Neutrophil (primary cell): ENCODE measurements around the gene SETBP1.

ENCODE experiments used
- H3K27ac ChIP-seq: fragments of 200-600 bp; sonication (generic); 2 replicates; pipeline ENCODE4 v1.5.1; 2016; ENCODE audit warnings: mild to moderate bottlenecking, moderate library complexity
- H3K27me3 ChIP-seq: fragments of 200-600 bp; sonication (generic); 2 replicates; pipeline ENCODE4 v1.6.0; 2016; ENCODE audit warnings: mild to moderate bottlenecking
- H3K36me3 ChIP-seq: fragments of 200-600 bp; sonication (generic); 2 replicates; pipeline ENCODE4 v1.5.1; 2017
- H3K4me1 ChIP-seq, 2 experiments: fragments of 200-600 bp in 1 of 2; sonication (generic) in 1 of 2; 1 replicate in 1 of 2; 2 replicates in 1 of 2; pipeline versions ENCODE4 v1.5.1 to v1.6.1; 2013 to 2016; ENCODE audit warnings: low read depth in 1 of 2, low read length in 1 of 2, mild to moderate bottlenecking in 1 of 2, moderate library complexity in 1 of 2; ENCODE audit not compliant: control insufficient read depth in 1 of 2, insufficient read depth in 1 of 2
- H3K4me3 ChIP-seq, 2 experiments: fragments of 200-600 bp in 1 of 2; sonication (generic) in 1 of 2; 1 replicate in 1 of 2; 2 replicates in 1 of 2; pipeline ENCODE4 v1.5.1; 2013 to 2016; ENCODE audit warnings: low read depth in 1 of 2, low read length in 1 of 2, mild to moderate bottlenecking in 1 of 2, moderate library complexity in 1 of 2
- H3K9me3 ChIP-seq: fragments of 200-600 bp; sonication (generic); 2 replicates; pipeline ENCODE4 v1.5.1; 2016
- TF ChIP-seq, protein P1 (sequence below): fragments of 200-600 bp; sonication (generic); IDR thresholded peaks from 2 replicates; pipeline ENCODE4 v1.5.1; 2016; ENCODE audit warnings: antibody characterized with exemption

The SETBP1 gene

DNA sequence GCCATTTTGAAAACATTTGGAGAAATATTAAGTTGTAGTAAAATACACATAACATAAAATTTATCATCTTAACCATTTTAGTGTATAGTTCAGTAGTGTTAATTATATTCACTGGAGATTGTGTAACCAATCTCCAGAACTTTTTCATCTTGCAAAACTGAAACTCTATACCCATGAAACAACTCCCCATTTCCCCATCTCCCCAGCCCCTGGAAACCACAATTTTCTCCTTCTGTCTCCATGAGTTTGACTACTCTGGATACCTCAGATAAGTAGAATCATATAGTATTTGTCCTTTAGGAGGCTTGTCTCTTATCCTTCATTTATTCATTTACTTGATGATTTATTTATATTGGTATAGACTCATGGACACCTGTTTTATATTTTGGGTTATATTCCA is 392.9 kb downstream of the SETBP1 start:
- Histone ChIP-seq H3K27ac (no peak overlapping the region), H3K36me3 (no peaks in the 10 kb centered on the region), H3K4me3 (no peak overlapping the region), H3K4me1 (peaks cover 23 to 30% of the 10 kb centered on the region in 2 experiments), H3K9me3 (no peaks in the 10 kb centered on the region), H3K27me3 (no peaks in the 10 kb centered on the region)
- TF ChIP-seq, protein P1, sequence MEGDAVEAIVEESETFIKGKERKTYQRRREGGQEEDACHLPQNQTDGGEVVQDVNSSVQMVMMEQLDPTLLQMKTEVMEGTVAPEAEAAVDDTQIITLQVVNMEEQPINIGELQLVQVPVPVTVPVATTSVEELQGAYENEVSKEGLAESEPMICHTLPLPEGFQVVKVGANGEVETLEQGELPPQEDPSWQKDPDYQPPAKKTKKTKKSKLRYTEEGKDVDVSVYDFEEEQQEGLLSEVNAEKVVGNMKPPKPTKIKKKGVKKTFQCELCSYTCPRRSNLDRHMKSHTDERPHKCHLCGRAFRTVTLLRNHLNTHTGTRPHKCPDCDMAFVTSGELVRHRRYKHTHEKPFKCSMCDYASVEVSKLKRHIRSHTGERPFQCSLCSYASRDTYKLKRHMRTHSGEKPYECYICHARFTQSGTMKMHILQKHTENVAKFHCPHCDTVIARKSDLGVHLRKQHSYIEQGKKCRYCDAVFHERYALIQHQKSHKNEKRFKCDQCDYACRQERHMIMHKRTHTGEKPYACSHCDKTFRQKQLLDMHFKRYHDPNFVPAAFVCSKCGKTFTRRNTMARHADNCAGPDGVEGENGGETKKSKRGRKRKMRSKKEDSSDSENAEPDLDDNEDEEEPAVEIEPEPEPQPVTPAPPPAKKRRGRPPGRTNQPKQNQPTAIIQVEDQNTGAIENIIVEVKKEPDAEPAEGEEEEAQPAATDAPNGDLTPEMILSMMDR = no peak

DNA sequence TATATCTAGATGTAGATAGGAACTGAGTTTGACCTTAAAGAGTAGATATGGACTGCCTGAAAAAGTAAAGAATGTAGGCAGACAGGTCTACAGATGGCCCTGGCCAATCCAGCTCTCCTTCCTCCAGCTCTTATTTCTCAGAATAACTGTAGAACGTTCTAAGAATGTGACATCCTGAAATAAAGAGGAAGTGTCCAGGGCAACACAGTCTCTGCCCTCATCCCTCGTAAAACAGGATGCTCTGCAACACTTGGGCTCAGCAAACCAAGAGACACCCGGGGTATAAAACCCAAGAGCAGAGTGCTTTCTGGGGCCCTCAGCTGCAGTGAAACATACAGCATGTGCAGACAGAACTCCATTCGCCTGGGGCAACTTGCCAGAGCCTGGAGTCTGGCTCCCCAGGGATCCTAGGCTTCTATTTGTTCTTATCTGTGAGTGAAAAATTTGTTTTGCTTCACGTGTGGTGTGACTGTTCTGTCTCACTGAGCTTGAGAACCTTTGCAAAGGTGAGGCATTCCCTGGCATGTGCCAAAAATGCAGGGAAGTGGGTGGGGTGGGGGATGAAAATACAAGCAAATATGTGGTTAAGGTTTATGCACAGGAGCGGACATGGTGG is 401.0 kb downstream of the SETBP1 start:
- TF ChIP-seq, protein P1 = no peak
- H3K27me3 ChIP-seq = no peaks in the 10 kb centered on the region
- no peak overlapping the region for H3K4me3 ChIP-seq
- no peaks in the 10 kb centered on the region for H3K9me3 ChIP-seq
- H3K4me1 ChIP-seq = peaks cover 28 to 38% of the 10 kb centered on the region in 2 experiments
- no peaks in the 10 kb centered on the region for H3K36me3 ChIP-seq
- H3K27ac ChIP-seq = no peak overlapping the region

DNA sequence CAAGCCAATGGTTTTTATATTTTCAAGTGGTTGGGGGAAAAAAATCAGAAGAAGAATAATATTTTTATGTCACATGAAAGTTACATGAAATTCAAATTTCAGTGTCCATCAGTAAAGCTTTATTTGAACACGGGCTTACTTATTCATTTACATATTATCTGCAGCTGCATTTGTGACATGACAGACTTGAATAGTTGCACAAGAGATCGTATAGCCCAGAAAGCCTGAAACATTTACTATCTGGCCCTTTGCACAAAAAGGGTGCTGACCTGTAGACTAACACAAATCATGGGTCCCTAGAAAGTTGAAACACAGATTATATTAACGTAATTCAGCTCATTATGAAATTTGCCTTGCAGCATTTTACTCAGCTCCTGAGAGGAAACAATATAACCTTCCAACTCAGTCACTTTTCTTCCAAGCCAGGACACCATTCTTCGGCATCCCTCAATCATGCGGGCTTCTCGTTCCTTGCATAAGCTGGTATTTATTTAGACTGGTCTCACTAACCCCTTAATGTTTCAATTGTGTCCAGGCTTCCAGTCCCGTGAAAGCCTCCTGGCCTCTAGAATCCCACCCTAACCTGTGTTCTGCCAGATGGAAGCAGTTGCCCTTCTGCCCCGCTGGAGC is 402.7 kb downstream of the SETBP1 start:
- Histone ChIP-seq H3K9me3 (no peaks in the 10 kb centered on the region), H3K27ac (no peak overlapping the region), H3K4me3 (no peak overlapping the region), H3K4me1 (peaks cover 28 to 38% of the 10 kb centered on the region in 2 experiments), H3K36me3 (no peaks in the 10 kb centered on the region), H3K27me3 (no peaks in the 10 kb centered on the region)
- TF ChIP-seq, protein P1 = no peak

DNA sequence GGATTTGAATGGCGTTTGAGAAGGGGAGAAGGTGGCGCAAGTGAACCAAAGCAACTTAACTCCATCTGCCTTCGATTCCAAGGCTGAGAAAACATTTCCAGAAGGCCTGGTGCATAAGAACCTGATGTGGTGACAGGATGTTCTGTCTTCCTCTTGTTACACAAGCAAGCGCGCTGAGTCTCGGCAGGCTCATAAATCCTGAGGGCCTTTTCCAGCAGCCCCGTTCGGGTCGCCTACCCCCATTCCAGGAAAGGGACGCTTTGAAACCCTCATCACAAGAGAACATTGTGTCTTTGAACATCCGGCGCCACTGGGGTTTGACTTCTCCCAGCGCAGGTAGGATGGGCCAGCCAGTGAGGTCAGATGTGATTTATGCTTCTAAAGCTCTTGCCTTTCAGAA is 403.5 kb downstream of the SETBP1 start:
- Histone ChIP-seq H3K27ac (peak overlapping the region; percentile 43), H3K36me3 (no peaks in the 10 kb centered on the region), H3K27me3 (no peaks in the 10 kb centered on the region)

DNA sequence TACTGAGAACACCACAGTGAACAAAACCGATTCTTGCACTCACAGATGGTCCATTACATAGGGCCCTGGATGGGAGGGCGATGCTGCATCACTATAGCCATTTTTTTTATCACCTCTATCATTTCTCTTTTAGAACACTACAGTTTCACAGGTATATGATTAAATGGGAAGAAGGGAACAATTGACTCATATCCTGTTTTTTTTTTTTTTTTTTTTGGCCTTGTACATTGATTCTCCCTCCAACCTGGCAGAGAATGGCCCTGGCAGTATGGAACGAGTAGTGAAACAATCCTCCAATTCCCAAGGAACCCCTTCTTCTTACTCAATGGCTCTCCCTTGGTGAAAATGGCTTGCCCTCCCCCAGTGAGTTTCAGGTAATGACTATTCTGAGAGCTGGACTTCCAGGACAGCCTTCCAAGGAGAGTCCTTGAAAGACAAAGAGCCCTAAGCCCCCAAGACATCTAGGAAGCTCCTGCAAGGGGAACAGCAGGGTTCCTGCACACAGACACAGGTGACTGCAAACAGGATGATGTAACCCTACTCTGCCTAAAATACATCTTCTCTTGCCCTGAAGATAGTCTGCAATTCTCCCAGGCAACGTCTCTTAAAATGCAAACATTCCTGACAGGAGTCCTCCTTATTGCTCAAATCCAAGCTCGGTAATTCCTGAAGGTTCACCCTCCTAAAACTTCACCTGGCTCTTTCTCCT is 405.4 kb downstream of the SETBP1 start:
- H3K4me3 ChIP-seq = no peak overlapping the region
- TF ChIP-seq, protein P1 = no peak
- H3K27ac ChIP-seq = no peak overlapping the region
- no peaks in the 10 kb centered on the region for H3K36me3 ChIP-seq
- no peaks in the 10 kb centered on the region for H3K9me3 ChIP-seq
- no peaks in the 10 kb centered on the region for H3K27me3 ChIP-seq
- peaks cover 28 to 38% of the 10 kb centered on the region in 2 experiments for H3K4me1 ChIP-seq

More for the DNA sequence above, 403.5 kb downstream of the SETBP1 start:
- Histone ChIP-seq H3K4me3 (peak overlapping the region in 1 of 2 experiments; percentile 30), H3K4me1 (peaks cover 28 to 38% of the 10 kb centered on the region in 2 experiments), H3K9me3 (no peaks in the 10 kb centered on the region)
- TF ChIP-seq, protein P1 = no peak
